IPS DF 6.9 (cell line): ENCODE measurements around the gene QPRT.
"Not testable (repeated sequence)": the region's sequence is repeated elsewhere in the genome, so short reads cannot be mapped to it uniquely, and the experiment has no call there.

Experiments used
- DNase-seq: peaks from one replicate; pipeline ENCODE4 v3.0.0-alpha.2; 2013; ENCODE audit warnings: low read depth, low spot score
- H3K27ac ChIP-seq: one replicate; pipeline ENCODE4 v1.5.1; 2013; ENCODE audit warnings: low read length, control low read depth
- H3K27me3 ChIP-seq: 2 replicates; pipeline ENCODE4 v1.6.1; 2013; ENCODE audit warnings: mild to moderate bottlenecking, low read length; ENCODE audit not compliant: control insufficient read depth, insufficient read depth
- H3K36me3 ChIP-seq: 2 replicates; pipeline ENCODE4 v1.6.1; 2013; ENCODE audit warnings: low read length; ENCODE audit not compliant: control insufficient read depth, insufficient read depth
- H3K4me1 ChIP-seq: 2 replicates; pipeline ENCODE4 v1.6.1; 2013; ENCODE audit warnings: low read length; ENCODE audit not compliant: control insufficient read depth, insufficient read depth
- H3K4me3 ChIP-seq: 2 replicates; pipeline ENCODE4 v1.5.1; 2013; ENCODE audit warnings: mild to moderate bottlenecking, low read length
- H3K9me3 ChIP-seq: 2 replicates; pipeline ENCODE4 v1.6.1; 2013; ENCODE audit warnings: low read length, inconsistent platforms; ENCODE audit not compliant: control insufficient read depth, insufficient read depth
- WGBS: extraction: QIAGEN DNeasy Blood & Tissue Kit; methylation state at CpG from one replicate; pipeline ENCODE4 v1.1.7; 2013; ENCODE audit warnings: mixed read lengths, missing lambda C conversion rate; ENCODE audit not compliant: insufficient read length, insufficient coverage; 5-methylcytosine and 5-hydroxymethylcytosine counted together

The QPRT gene

GRCh38 chr16:29744541-29745101 is 65.6 kb downstream of the QPRT start:
- no peak overlapping the region for H3K4me3 ChIP-seq
- no peaks in the 10 kb centered on the region for H3K4me1 ChIP-seq
- no peaks in the 10 kb centered on the region for H3K9me3 ChIP-seq
- no CpG with 5 or more reads among the region's 20 CpGs for WGBS
- no peak overlapping the region for H3K27ac ChIP-seq
- no peaks in the 10 kb centered on the region for H3K36me3 ChIP-seq
- DNase-seq: no peak
- no peaks in the 10 kb centered on the region for H3K27me3 ChIP-seq

- no CpG with 5 or more reads among the region's 16 CpGs for WGBS
- H3K4me3 ChIP-seq: no peak overlapping the region
- H3K4me1 ChIP-seq: no peaks in the 10 kb centered on the region
- no peak overlapping the region for H3K27ac ChIP-seq
- no peaks in the 10 kb centered on the region for H3K36me3 ChIP-seq
- no peaks in the 10 kb centered on the region for H3K9me3 ChIP-seq
- DNase-seq: no peak
- no peaks in the 10 kb centered on the region for H3K27me3 ChIP-seq
These were observed 66.3 kb downstream of the QPRT start for GRCh38 chr16:29745121-29745852.

GRCh38 chr16:29745853-29746345 is 66.9 kb downstream of the QPRT start, which contains the start of gene C16orf54:
C16orf54 (minus strand) TSS chr16:29745990; CDS start chr16:29744951, 1,039 bp downstream.
- H3K4me3 ChIP-seq: no peak within 1 kb of the TSS

GRCh38 chr16:29746518-29746917 is 67.5 kb downstream of the QPRT start:
- H3K4me3 ChIP-seq, H3K27me3 ChIP-seq, H3K4me1 ChIP-seq, H3K9me3 ChIP-seq, H3K27ac ChIP-seq, DNase-seq, H3K36me3 ChIP-seq: not testable (repeated sequence)
- no CpG with 5 or more reads among the region's 4 CpGs for WGBS

More at GRCh38 chr16:29745853-29746345, 66.9 kb downstream of the QPRT start, which contains the start of gene C16orf54:
- Histone ChIP-seq H3K9me3 (no peaks in the 10 kb centered on the region), H3K27ac (no peak within 1 kb of the TSS), H3K4me1 (no peaks in the 10 kb centered on the region), H3K27me3 (no peaks in the 10 kb centered on the region), H3K36me3 (no peaks in the 10 kb centered on the region)
- WGBS: no CpG with 5 or more reads among the region's 12 CpGs
- no peak for DNase-seq
